ENCODE results near the gene UGT1A3. TPM values are rescaled to one million over a fixed set of nuclear protein-coding genes. Genes with fewer than 3 reads are reported as not detected.
"Not testable (repeated sequence)": the region's sequence is repeated elsewhere in the genome, so short reads cannot be mapped to it uniquely, and the experiment has no call there.

Gene UGT1A3
- total and polyA plus RNA-seq, 3 donors from 2014 or later: not detected

GRCh38 chr2:233747283-233747544 is 18.4 kb downstream of the UGT1A3 start:
- H3K27ac ChIP-seq: no peak overlapping the region
- no peak for DNase-seq
- TF ChIP-seq POLR2A (IDR thresholded peaks at IDR 0.05) (no peak), CTCF (IDR thresholded peaks at IDR 0.05) (no peak)
- H3K27me3 ChIP-seq: no peaks in the 10 kb centered on the region
- 90 to 96% methylated on average over 6 of the region's 6 CpGs for WGBS, 2 donors
- no peaks in the 10 kb centered on the region for H3K9me3 ChIP-seq
- H3K4me3 ChIP-seq: no peak overlapping the region
- no peaks in the 10 kb centered on the region for H3K4me1 ChIP-seq
- intact Hi-C loops (cut with DNase I; ENCODE audit: low total_unique reads): no loop called here
- H3K36me3 ChIP-seq (ENCODE audit: low read depth, missing control alignments): no peaks in the 10 kb centered on the region

GRCh38 chr2:233750689-233751088 is 21.8 kb downstream of the UGT1A3 start:
- H3K27me3 ChIP-seq; H3K27ac ChIP-seq; intact Hi-C loops (cut with DNase I; ENCODE audit: low total_unique reads); DNase-seq; H3K4me1 ChIP-seq; H3K36me3 ChIP-seq (ENCODE audit: low read depth, missing control alignments); H3K9me3 ChIP-seq; H3K4me3 ChIP-seq: not testable (repeated sequence)
- WGBS, 2 donors: 73 to 78% methylated on average over 2 of the region's 2 CpGs

- H3K4me3 ChIP-seq; H3K27me3 ChIP-seq; H3K4me1 ChIP-seq; H3K36me3 ChIP-seq (ENCODE audit: low read depth, missing control alignments); H3K9me3 ChIP-seq; DNase-seq; intact Hi-C loops (cut with DNase I; ENCODE audit: low total_unique reads); H3K27ac ChIP-seq: not testable (repeated sequence)
- 69 to 77% methylated on average over 2 of the region's 2 CpGs for WGBS, 2 donors
Observed at GRCh38 chr2:233751212-233752009, 22.6 kb downstream of the UGT1A3 start.

- intact Hi-C loops (cut with DNase I; ENCODE audit: low total_unique reads): no loop called here
- 72% methylated on average over 31 to 41 of the region's 44 CpGs for WGBS, 2 donors
Observed at GRCh38 chr2:233754872-233755611, 26.2 kb downstream of the UGT1A3 start.

GRCh38 chr2:233756429-233757081 is 27.7 kb downstream of the UGT1A3 start:
- Histone ChIP-seq H3K27me3 (no peaks in the 10 kb centered on the region), H3K9me3 (no peaks in the 10 kb centered on the region), H3K27ac (no peak overlapping the region), H3K4me3 (no peak overlapping the region), H3K36me3 (ENCODE audit: low read depth, missing control alignments) (no peaks in the 10 kb centered on the region), H3K4me1 (no peaks in the 10 kb centered on the region)
- intact Hi-C loops (cut with DNase I; ENCODE audit: low total_unique reads): no loop called here
- DNase-seq: no peak
- 85 to 86% methylated on average over 7 of the region's 7 CpGs for WGBS, 2 donors
- no peak for TF ChIP-seq CTCF (IDR thresholded peaks at IDR 0.05)
- no peak for TF ChIP-seq POLR2A (IDR thresholded peaks at IDR 0.05)

More at GRCh38 chr2:233754872-233755611, 26.2 kb downstream of the UGT1A3 start:
- no peaks in the 10 kb centered on the region for H3K27me3 ChIP-seq
- DNase-seq: peak; percentile 82
- peak overlapping the region; percentile 53 to 58 for H3K4me3 ChIP-seq
- H3K9me3 ChIP-seq: no peaks in the 10 kb centered on the region
- no peak overlapping the region for H3K27ac ChIP-seq
- no peaks in the 10 kb centered on the region for H3K4me1 ChIP-seq
- TF ChIP-seq POLR2A (IDR thresholded peaks at IDR 0.05): no peak
- TF ChIP-seq CTCF (IDR thresholded peaks at IDR 0.05): no peak
- H3K36me3 ChIP-seq (ENCODE audit: low read depth, missing control alignments): no peaks in the 10 kb centered on the region
